ENCODE data around the gene FOXP1.

GRCh38 chr3:71016178-71016845 lies 567.2 kb downstream of the FOXP1 start:
- no peak for TF ChIP-seq REST (IDR thresholded peaks at IDR 0.05; ENCODE audit: insufficient read depth in 1 of 2, low read depth in 2 of 2, low read length in 2 of 2)
- TF ChIP-seq POLR2AphosphoS5 (IDR thresholded peaks at IDR 0.05; ENCODE audit: low read depth, low read length), result no peak
- no peak for TF ChIP-seq TAF1 (IDR thresholded peaks at IDR 0.05; ENCODE audit: borderline replicate concordance, insufficient read depth, low read length)
- TF ChIP-seq SIN3A (IDR thresholded peaks at IDR 0.05; ENCODE audit: borderline replicate concordance, insufficient read depth, low read length), result no peak
- TF ChIP-seq FOXP2 (optimal IDR thresholded peaks at IDR 0.05; ENCODE audit: borderline replicate concordance, extremely low read depth, extremely low read length, insufficient read depth), result no peak
